Activated CD4-positive, alpha-beta T cell treated with anti-CD3 and anti-CD28 coated beads, Interleukin-2, amount 50 U/mL, for 16 hours (primary cell): ENCODE measurements around the gene LRRC36.

Experiments used
- DNase-seq: peaks from one replicate; pipeline ENCODE4 v3.0.0-alpha.2; 2020

The LRRC36 gene

DNA sequence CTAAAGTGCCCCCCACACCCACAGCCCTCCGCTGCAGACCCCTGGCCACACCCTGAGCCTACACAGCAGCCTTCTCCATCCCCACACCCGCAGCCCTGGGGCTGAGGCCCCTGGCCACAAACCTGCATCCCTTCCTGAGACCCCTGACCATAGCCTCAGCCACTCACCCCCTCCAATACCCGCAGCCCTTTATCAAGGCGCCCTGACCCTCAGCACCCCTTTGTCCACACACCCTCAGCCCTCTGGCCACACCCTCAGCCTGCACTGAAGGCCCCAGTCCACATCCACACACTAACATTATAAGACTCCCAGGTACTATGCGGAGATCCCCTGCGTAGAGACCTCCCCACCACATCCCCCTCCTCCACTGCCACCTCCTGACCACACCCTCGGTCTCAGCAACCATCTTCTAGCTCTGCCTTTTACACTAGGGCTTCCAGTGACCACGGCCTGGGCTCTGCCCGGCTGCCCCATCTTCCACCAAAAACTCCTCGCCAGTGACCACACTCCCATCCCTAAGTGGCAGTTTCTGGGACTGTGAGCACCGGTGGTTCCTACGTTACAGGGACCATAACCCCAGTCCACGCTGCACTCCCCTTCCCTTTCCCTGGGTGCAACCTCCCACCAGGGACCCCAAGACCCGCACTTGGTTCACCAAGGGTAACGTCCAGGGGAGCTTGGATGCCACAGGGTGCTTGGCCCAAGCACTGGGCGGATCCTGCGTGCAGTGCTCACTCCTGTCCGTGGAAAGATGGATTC lies 65.9 kb downstream of the LRRC36 start:
- no peak for DNase-seq

DNA sequence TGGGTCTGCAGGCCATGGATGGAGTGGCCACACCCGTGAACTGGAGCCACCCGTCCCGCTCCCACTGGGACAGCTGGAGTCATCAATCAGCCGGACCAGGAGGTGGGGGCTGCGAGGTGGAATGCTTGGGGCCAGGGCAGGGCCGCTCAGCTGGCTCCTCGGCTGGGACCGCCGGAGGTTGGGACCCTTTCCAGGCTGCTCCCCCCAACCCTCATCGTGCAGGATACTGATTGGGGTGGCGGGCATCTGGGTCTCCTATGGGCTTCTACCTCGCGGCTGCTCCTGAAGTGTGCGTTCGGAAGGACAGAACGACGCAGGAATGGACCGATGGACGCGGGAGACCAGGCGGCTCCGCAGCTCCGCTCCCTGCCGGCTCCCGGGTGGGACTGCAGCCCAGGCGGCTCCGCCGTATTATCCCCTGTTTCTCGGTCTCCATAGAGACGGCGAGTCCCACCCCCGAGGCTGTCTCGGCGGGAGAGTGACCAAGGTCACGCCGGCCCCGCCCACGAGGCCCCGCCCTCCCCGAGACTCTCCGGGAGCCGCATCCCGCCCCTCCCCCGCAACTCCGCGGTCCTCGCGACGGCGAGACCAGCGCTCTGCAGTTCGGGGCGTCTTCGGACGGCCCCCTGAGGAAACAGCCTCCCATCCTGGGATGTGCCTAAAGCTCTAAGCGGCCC lies 66.6 kb downstream of the LRRC36 start, which contains the start of gene TPPP3:
Gene TPPP3, minus strand, starts transcription at position 388 of the 677 bp plus-strand sequence. CDS start 2,387 bp downstream, outside the sequence.
- DNase-seq = peak; percentile 42

DNA sequence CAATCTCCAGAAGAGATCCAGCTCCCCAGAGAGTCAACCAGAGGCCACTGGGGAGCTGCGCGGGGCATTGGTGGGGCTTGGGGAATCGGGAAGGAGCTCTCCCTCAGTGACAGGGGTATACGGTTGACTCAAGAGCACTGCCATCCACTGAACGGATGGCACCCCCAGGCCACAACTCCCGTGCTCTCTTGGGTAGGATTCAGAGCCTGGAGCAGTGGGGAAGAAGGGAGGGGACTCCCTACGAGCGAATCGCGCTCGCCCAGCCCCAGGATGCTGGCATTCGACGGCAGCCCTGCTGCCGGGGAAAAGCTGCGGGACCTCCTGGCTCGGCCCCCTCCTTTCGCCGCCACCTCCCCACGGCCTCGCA lies 67.2 kb downstream of the LRRC36 start:
- DNase-seq = no peak

DNA sequence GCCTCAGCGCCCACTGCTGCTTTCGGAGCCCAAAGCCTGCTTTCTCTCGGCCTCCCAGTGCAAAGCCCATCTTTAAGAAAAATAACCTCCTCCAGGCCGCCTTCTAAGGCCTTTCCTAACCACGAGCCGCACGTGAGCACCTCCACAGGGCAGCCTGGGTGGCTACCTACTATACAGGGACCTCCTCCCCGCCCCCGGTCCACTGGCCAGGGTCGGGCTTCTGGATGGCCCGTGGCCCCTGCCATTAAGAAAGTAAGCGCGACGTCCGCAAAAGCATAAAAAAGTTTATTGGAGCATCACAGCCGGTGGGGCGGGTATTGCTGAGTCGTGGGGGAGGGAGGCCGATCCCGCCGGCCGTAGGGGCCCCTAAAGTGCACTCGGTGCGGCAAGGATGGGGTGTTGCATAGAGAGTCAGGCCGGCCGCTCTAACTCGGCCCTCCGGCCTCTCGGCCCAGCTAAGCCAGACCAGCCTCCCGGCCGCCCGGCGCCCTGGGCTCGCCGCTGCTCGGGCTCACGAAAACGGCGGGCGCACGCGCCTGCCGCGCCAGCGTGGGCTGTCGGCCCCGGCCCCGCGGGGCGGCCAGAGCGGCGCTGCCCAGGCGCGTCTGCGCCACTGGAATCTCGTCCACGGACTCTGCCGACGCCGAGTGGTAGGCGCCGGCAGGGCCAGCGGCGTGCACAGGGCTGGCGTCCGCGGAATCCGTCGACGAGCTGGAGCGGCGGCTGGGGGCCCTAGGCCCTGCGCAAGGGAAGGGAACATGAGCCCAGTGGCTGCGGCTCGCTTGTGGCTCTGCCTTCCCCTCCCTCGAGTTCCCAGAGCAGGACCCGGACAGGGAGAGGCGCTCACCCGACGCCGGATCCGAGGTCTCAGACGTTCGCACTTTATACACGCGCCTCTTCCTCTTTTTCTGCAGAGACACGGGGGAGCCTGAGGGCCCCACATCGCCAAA lies 67.8 kb downstream of the LRRC36 start:
- no peak for DNase-seq

DNA sequence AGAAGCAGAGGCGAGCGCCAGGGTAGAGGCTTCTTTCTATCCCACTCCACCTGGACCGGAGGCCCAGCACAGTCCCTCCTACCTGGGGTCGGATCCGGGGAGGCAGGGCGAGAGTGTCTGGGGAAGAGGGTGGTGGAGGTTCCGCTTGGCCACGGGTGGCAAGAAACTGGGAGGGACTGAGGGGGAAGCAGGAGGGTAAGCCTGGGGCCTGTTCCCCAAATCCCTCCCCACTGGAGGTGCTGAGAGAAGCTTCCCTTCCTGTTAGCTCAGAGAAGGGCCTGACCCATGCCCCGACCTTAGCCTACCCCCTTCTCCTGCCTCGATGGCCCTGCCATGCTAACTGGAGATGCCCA lies 68.5 kb downstream of the LRRC36 start:
- no peak for DNase-seq

DNA sequence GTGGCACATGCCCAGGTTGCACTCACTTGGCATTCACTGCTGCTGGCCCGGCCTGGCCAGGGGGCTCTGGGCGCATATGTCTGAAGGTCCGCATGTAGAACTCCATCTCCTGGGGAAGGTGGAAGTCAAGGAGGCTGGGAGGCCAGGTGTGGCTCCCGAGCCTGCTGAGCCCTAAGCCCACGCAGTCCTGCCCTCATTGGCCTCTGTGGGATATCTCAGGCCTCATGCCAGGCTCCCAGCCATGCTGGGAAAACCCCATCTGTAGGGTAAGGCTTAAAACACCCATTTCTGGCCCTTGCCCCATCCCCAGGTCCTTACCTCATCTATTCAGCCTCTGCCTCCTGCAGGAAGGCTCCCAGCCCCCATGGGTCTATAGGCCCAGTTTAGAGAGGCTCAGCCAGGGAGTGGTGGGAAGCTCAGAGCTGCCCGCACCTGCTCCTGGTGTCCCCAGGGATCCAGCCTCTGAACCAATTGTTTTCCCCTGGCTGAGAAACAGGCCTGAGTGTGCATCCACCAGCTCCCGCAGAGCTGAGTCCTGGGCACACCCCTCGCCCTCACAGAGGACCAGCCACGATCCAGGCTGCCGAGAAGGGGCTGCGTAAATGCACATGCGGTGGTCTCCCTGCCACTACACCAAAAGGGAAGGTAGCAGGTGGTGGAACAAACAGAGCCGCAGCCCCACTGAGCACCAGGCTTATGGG lies 69.0 kb downstream of the LRRC36 start:
- DNase-seq = no peak

DNA sequence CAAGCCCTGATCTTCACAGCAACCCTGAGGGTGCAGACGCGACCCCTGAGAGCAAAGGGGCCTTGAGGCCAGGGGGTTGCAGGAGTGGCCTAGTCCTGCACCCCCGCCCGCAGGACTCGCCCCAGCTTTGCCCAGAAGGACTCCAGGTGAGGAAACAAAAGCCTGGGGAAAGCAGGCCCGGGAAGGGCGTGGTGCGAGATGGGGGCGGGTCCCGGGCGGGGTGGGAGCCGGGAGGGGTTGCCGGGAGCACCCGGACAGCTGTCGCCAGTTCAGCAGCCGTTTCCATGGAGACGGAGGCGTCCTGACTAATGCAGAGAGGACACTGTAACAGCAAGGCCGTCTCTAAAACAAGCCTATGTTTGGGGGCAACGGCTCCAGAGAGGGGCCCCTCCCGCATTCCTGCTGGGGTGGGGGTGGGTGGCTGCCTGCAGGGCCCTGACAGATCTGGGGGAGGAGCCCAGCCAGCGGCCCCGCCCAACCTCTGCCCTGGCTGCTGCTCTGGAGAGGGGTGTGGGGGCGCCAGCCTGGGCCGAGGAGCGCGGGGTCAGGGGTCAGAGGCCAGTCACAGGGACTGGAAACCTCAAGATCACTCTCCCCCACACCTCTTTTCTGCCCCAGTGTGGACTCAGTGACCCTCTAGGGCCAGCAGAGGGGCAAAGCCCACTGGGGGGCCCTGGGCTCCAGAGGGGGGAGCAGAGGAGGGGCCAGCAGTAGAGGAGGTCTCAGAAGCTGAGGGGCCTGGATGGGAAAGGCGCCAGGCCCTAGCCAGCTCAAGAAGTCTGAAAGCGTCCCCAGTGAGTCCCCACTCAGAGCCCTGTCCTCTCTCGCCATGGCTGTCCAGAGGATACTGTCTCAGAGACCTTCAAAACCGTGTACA lies 69.8 kb downstream of the LRRC36 start:
- no peak for DNase-seq

DNA sequence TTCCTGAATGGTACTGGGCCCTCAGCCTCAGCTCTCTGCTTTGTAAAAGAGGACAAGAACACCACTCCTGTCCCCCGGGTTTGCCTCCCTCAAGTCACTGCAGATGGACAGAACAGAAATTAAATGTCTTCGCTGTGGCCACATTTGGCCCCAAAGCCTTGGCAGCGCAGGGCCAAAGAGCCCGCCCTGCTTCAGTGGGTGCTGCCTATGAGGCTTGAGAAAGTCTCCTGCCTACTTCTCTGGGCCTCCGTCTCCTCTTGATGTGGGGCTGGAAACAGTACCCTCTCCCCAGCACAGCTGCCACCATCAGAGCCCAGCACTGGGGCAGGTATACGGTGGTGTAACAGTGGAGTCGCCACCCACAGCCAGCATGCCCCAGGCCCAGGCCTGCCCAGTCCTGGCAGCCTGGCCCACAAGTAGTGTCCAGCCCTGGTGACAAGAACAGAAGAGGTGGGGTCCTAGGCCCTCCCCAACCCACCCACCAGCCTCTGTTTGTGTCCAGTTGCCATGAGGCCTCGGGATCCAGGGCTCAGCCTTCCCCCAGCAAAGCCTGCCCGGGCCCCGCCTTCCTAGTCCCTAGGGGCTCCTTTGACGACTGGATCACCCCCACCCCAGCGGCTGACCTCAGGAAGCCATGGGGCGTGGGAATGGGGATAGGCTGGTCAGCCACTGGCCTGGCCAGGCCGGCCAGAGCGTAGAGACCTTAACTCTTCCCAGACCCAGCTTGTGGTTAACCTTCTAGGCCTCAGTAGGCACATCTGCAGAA lies 70.6 kb downstream of the LRRC36 start:
- DNase-seq = no peak

DNA sequence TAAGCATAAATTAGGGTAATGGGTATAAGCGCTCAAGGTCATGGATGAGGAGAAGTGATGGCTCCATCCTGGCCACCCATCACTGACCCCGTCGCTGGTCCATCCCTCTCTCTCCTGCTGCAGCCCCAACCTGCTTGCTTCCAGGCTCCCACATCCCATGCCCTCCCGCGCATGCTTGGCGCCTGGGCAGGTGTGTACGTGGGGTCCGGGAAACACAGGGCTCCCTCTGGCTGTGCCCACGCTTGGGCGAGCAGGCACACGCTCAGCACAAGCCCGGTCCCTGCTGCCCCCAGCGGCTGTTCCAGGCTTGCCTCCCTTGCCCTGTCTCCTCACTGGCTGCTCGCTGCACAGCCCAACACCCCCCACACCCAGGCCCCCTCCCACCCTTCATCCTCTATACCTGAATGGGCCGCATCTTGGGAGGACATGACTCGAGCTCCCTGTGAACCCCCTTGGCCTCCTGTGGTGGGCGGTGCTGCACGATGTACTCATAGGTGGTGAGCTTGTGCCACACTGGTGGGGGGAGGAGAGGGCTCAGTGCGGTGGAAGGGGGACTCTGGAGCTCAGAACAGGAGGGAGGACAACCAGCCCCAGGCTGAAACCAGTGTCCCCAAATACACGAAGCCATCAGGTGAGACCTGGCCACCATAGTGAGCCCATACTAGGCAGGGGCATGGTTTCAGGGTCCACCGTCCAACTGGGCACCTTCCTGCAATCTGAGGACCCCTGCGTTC lies 71.4 kb downstream of the LRRC36 start:
- no peak for DNase-seq

DNA sequence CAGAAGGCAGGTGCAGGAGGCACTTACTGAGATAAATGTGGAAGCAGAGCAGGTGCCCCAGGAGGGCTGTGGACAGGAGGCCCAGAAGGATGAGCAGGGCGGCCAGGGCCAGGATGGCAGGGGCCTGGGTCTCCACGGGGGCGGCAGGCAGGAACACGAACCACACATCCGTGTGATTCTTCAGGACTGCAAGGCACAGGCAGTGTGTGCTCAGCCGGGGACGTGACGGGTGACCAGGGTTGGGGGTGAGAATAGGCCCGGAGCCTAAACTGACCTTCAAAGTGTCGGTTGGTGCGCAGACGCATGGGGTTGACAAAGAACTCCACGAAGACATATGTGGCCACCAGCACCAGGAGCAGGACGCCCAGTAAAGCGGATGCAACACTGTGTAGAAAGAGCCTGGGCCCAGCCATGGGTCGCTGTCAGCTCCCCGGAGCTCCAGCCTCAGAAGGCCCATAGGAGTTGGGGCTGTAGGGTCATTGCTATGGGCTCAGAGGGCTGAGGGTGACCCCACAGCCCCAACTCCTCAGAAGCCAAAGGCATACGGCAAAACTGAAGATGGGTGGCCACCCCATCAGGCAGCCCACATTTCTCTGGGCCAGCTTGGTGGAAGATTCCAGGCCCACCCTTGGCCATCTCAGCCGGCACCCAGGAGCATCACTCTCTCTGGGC lies 72.1 kb downstream of the LRRC36 start:
- no peak for DNase-seq

DNA sequence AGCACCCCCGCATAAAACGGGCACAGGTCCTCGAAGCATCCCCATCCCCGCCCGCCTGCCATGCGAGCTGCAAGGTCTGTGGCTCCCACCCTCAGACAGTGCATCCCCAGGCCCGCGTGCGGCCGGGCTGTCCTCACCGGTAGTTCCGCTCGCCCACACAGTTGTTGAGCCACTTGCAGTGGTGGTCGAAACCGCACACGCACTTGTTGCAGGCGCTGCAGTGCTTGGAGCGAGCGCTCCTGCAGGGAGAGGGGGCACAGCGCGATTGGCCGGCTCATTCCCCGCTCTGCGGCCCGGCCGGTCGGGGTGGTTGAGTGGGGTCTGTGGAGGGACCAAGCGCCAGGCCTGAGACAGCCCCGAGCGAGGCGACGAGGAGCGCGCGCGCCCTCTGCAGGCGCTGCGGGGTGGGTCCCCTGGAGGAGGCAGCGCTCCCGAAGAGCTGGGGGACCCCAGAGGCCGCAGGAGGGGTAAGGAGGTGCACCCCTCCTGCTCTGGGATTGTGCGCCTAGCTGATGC lies 72.7 kb downstream of the LRRC36 start:
- peak; percentile 48 for DNase-seq

DNA sequence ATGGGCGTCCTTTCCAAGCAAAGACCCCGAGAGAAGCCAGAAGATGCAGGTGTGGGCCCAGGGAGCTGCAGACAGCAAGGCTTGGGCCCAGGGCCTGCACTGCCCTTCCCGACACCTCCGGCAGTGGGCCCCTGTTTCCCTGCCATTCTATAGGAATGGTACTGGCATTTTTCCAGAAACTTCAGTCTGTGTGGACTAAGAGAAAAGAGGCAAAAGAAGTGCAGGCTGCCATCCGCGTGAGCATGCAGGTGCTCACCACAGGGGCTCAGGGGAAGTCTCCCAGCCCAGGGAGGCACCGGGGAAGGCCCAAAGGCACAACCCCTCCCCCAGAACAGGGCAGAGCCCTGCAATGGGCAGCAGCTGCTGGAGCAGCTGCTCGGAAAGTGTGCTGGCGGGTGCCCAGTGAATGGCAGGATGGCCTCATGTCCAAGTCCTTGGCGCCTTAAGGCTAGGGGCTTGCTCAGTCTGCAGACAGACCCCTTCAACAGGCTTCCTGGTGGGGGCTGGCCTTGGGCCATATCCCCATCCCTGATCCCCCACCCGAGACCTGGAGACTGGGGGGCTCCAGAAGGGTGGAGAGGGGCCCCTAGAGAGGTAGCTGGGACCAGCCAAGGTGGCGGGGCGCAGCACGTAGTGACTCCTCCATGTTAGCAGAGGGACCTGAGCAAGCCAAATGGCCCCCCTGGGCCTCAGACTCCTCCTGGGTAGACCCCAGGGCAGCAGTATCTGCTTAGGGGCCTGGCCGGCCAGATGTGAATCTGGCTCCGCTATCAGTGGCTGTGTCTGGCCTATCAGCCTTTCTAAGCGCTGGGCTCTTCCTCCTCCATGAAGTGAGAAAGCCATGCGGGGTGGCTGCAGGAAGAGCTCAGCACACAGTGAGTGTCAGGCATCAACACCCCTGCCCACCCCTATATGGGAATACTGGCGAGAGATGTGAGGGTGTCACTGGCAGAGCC lies 73.4 kb downstream of the LRRC36 start:
- no peak for DNase-seq

DNA sequence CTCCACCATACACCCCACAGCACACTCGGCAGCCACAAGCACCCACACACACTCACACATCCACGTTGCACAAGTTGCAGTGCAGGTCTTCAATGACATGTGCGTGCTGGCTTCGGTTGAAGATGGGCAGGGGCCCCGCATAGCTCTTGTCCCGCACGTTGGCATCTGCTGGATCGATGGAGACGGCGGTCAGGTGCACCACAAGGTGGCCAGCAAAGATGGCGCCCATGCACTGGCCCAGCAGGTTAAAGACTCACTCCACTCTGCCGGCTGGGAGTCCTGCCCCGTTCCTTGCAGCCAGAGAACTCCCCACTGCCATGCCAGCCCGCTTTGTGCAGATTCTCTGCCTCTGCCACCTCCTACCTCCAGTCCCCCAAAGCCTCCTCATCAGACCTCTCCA lies 74.3 kb downstream of the LRRC36 start:
- no peak for DNase-seq

DNA sequence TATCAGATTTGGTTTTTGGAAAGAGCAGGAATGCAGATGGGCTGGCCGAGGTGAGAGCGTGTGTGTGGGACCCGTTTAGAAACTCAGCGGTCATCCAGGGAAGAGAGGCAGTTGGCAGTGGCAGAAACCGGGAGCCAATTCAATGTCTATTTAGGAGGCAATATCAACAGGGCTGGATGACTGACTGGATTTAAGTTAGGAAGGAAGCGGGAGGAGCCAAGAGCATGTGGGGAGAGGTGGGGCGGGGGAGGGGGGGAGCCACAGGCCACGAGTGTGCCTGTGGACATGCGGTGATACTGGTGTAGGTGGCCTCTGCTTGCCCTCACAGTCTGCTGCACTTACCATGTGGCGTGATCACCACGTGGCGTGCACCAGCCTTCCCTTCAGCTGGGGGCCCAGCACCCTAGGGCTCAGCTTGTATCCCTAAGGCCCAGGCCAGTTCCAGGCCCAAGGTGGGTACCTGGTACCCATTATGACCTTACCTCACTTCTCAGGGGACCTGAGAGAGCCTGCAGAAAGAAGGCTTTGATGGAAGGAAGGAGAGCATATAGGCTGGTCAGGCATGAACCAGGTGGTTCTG lies 77.5 kb downstream of the LRRC36 start:
- no peak for DNase-seq

DNA sequence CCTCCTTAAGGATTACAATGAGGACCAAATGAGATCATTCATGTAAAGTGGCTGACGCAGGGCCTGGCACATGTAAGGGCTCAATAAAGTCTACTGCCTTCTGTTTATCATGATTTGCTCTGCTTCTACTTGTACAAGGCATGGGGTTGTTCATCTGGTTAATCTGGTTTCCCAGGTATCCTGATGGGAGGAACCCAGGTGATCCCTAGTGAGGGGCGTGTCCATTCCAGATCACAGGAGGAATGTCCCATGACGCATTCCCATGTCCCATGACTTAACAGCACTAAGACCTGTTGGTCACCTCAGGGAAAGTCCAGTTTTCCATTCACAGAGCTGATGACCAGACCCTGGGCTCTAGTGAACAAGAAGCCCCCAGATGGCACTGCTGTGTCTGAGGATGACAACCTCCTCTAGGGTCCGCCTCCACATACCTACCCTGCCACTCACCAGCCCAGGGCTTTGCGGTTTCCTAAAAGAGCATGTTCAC lies 78.2 kb downstream of the LRRC36 start:
- DNase-seq = no peak

DNA sequence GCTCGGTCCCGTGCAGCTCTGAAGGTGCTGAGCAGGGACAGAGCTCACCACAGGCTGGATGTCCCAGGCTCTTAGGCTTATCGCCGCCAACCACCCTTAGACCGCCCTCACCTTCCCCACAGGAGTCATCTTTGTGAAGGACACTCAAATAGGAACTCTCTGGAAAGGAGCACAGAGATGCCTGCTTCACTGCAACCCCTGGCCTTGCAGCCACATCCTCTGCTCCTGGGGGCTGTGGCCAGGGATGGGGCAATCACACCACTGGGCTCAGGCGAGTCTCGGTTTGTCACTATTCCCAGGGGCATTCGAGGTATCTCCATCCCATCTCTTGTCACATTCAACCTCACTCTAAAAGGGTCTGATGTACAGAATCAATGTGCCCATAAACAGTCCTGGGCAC lies 78.7 kb downstream of the LRRC36 start:
- no peak for DNase-seq

DNA sequence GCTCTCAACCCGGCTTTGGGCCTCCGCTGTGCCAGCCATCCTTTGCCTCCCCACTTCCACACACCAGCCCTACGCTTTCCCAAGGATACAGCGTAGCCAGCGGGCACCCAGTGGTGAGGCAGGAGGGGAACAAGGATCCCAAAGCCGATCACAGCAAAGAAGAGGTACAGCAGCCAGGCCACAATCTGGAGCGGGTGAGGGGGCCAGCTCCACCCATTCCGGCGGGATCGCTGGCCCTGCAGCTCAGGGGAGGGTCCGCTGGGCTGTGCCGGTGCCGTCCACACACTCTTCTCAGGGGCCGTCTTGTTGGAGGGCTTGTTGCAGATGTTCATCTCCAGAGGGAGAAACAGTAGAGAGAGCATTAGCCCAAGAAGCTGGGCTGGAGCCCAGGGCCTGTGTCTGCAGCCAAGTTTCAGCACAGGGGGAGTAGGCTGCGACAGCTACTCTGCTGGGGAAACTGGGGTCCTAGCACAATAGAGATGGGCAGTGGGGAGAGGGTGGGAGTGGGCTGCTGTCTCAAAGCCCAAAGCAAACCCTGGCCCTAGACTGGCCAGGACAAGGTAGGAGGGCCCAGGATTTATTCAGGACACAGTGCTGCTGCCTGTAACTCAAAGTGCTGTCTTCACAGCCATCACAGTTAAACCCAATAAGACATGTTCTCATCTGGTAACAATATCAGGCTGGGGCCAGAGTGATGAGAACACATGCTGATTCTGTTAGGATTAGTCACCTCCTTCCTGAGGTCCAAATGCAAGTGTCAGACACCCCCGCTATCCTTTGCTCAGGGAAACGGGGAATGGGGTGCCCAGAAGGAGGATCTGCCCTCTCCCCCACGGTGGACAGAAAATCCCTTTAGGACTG lies 79.7 kb downstream of the LRRC36 start:
- DNase-seq = no peak
